GM12873 (cell line): ENCODE measurements around the gene EIF4B.

Experiments
- TF ChIP-seq, protein P1 (sequence below): IDR thresholded peaks from 2 replicates; pipeline ENCODE4 v1.5.1; 2012; ENCODE audit warnings: low read depth, mild to moderate bottlenecking, moderate library complexity, low read length, control low read depth; ENCODE audit not compliant: insufficient read depth; ENCODE audit errors: missing control alignments

The EIF4B gene

DNA sequence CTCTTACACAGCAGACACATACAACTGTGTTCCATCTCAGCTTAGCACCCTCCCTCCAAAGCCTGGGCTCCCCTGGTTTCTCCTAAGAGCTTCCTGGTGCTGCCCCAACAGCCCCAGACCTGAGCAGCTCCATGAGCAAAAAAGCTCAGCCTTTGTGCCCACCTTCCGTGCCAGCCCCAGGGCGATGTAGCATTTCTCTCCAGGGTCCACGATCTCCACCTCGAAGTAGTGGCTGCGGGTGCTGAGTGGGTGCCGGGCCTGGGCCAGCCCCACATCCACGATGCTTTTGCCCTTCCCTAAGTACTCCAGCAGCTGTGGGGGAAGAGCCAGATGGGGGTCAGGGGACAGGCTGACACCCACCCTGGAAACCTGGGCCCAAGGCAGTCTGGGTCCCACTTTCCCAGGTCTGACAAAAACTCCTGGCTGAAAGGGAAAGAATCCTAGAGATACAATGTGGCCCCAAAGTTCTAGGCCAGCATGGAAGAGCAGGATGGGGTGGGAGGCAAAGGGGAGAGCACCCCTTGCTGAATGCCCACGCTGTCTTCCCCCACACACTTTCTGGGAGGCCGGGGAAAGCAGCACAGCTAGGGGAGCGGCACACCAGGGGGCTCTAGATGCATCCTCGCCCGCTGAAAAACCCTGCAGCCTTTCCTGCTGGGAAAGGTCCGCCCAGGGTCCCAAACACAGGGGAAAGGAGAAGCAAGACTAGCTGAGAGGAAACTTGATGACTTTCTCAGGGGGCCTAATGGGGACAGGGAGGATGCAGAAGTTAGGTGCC, 61.9 kb downstream of the EIF4B start:
- TF ChIP-seq, protein P1, sequence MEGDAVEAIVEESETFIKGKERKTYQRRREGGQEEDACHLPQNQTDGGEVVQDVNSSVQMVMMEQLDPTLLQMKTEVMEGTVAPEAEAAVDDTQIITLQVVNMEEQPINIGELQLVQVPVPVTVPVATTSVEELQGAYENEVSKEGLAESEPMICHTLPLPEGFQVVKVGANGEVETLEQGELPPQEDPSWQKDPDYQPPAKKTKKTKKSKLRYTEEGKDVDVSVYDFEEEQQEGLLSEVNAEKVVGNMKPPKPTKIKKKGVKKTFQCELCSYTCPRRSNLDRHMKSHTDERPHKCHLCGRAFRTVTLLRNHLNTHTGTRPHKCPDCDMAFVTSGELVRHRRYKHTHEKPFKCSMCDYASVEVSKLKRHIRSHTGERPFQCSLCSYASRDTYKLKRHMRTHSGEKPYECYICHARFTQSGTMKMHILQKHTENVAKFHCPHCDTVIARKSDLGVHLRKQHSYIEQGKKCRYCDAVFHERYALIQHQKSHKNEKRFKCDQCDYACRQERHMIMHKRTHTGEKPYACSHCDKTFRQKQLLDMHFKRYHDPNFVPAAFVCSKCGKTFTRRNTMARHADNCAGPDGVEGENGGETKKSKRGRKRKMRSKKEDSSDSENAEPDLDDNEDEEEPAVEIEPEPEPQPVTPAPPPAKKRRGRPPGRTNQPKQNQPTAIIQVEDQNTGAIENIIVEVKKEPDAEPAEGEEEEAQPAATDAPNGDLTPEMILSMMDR, result no peak

DNA sequence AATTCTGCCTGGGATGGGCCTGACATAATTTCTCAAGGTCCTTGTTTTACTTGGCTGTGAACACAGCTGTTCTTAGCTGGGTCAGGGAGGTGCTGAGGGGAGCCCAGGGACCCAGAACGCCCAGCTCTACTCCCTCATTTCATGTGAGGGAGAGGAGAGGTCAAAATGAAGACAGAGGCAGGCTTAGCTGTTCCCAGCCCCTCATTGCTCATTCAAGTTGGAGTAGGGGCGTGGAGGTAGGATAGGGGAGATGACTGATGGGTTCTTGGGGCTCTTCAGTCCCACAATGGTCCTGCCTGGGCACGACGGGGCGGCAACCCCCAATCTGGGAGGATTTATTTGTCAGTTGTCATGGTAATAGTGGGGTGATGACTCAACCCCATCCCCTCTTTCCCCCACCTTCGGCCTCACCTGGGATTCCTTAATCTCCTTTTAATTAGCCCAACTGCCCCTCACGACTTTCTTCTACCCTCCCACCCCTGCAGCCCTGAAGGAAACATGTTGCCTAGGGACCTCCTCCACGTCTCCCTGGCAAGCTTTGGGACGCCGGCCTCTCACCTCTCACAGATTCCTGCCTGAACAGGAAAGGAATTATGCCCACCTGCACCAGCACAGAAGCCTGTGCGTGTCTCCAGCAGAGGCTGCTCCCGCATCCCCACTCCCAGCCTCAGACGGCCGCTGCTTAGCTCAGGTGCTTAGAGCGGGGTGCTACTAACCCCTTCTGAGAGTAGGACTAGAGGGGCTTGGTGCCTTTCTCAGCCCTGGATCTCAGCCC, 62.7 kb downstream of the EIF4B start:
- TF ChIP-seq, protein P1, result no peak

DNA sequence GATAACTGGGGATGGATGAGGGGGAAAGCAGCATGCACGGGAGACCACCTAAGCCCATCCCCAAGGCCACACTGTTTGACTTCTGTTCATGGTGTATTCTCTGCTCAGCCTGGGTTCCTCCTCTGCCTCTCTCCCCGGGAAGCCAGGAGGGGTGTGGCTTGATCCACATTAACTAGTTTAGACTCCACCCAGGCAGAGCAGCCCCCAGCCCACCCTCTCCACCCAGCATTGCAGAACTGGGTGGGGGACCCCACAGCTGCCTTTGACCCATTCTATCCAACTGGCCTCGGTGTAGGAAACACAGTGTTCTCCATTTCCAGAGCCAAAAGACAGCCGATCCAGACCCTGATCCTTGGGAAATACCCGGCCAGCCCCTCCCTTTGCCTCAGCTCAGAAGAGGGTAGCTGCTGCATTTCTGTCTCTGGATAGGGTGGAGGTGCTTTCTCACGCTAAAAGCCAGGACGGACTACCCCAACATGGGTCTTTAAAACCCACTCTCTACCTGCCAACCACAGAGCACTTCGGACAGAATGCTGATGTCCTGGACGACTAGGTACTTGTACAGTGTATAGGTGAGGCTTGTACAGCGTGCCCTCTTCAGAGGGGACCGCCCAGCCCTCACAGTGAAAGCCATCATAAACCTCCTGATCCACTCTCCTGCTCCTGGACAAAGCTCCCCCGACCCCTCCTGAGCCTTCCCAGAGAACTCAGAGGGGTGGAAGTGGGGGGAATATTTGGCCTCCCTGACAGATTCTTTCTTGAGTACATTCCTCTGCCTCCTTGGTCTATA, 63.6 kb downstream of the EIF4B start:
- TF ChIP-seq, protein P1, result no peak

DNA sequence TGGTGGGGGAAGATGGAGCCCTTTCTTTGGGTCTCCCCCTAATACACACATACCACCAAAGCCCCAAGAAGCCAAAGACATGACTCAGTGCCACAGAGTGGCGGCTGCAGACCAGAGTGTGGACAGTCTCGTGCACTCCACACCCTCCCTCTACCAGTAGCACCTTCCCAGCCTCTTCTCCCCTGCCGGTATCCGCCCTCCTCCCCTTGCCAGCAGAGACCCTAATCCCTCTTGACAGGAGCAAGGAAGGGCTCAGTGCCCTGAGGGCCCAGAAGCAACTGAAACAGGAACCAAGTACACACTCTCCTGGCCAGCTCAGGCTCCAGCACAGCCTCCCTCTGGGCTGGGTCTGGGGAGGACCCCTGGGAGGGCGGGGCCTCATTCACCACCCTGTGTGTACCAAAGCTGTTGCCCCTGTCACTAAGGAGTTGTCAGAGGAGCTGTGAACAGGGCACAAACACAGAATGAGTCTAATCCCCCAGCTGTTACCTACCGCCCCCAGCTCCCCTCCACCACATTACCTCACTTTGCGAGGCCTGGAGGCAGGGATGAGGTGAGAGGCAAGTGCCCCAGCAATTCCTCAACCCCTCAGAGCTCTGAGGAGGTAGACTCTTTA, 64.7 kb downstream of the EIF4B start:
- TF ChIP-seq, protein P1, result no peak

DNA sequence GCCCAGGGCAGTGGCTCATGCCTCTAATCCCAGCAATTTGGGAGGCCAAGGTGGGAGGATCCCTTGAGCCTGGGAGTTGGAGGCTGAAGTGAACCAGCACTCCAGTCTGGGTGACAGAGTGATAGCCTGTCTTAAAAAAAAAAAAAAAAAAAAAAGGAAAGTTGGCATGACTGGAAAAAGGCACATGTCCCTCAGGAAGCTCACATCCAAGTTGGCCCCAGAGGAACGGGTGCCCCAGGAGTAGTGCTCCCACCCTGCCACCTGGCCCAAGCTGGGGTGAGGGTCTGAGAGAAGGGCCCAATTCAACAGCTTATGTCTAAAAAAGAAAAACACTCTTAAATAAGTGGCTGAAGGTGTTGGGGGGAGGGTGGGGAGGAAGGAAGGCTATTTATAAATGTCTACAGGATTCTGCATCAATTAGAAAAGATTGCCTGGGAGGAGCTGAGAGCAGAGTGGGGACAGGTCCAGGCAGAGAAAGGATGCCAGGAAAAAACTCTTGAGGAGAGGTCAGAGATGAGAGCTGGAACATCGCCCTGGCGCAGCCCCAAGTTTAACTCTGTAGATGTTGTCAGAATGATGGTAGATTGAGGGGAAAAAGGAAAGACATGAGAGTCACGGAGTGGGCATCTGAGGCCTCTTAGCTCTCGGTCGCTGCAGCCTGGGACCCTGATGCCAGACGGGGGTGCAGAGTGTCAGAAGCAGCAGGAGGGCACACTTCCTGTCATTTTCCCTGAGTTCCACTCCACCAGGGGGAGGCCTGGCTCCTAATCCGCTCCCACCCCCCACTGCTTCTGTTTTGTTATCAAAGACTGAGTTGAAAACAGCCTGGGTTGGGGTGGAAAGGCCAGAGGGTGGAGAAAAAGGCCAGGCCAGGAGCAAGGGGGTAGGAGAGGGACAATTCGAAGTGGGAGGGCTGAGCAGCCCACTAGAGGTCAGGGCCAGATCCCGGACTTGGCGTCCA, 65.6 kb downstream of the EIF4B start:
- TF ChIP-seq, protein P1, result no peak

DNA sequence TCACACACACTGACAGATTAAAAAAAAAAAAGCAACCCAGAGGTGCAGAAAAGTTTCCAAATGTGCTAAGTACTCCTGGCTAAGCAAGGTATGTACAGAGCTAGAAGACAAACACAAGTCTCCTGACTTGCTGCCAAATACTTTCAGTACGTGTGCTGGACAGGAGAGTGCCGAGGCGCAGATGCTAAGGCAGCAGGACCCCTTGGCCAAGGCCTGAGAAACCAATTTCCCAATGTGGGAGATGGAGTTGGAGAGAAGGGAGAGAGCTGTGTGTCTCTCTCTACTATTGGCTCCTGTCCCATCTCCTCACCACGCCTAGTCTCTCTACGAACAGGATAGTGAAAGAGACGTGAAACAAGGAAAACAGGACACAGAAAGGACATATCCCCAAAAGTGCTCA, 67.6 kb downstream of the EIF4B start:
- TF ChIP-seq, protein P1, result no peak
